ENCODE results near the gene GDPD4.

The GDPD4 gene

GRCh38 chr11:77270921-77271320, 30.6 kb downstream of the GDPD4 start:
- no peaks in the 10 kb centered on the region for H3K9me3 ChIP-seq (ENCODE audit: control insufficient read depth, low read length)
- H3K36me3 ChIP-seq (ENCODE audit: control insufficient read depth, insufficient read depth, low read length), result no peaks in the 10 kb centered on the region
- no peak overlapping the region for H3K27ac ChIP-seq (ENCODE audit: low read depth, low read length, severe bottlenecking)
- H3K4me1 ChIP-seq (ENCODE audit: control insufficient read depth, insufficient read depth, low read length, poor library complexity, severe bottlenecking), result no peaks in the 10 kb centered on the region
- no peak overlapping the region for H3K4me3 ChIP-seq (ENCODE audit: extremely low read depth, insufficient read depth, low read length, poor library complexity, severe bottlenecking)
- 78 to 93% methylated on average over 3 of the region's 3 CpGs for WGBS, 2 experiments (ENCODE audit: insufficient coverage in 2 of 2)

DNA sequence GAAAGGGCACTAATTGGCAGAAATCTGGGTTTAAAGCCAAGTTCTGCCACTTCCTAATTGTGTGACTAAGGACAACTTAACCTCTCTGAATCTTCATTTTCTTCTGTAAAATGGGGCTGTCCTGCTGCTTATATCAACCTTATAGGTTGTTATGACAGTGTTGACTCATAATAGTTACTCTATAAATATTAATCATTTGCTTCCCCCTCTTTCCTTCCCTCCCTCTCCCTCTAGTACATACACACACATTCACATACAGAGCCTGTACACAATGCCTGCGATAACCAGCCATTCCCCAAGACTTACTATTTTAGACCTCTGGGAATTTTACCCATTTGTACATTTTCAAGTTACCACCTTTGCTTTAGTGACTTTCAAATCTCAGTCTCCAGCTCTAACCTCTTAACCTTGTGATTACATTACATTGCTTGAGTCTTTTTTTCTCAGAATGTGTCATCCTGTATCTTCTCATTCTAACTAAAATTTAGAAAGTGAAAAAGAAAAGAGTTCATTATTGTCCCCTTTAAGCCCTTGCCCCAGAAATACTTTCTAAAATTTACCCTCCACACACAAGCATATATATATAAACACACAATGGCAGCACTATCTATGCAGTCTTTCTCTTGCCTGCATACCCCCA, 31.9 kb downstream of the GDPD4 start:
- H3K27ac ChIP-seq (ENCODE audit: low read depth, low read length, severe bottlenecking), result no peak overlapping the region

GRCh38 chr11:77267962-77268361, 33.5 kb downstream of the GDPD4 start:
- WGBS, 2 experiments (ENCODE audit: insufficient coverage in 2 of 2), result 89 to 100% methylated on average over 1 of the region's 2 CpGs
- Histone ChIP-seq H3K4me3 (ENCODE audit: extremely low read depth, insufficient read depth, low read length, poor library complexity, severe bottlenecking) (no peak overlapping the region), H3K9me3 (ENCODE audit: control insufficient read depth, low read length) (no peaks in the 10 kb centered on the region), H3K4me1 (ENCODE audit: control insufficient read depth, insufficient read depth, low read length, poor library complexity, severe bottlenecking) (no peaks in the 10 kb centered on the region), H3K27ac (ENCODE audit: low read depth, low read length, severe bottlenecking) (no peak overlapping the region), H3K36me3 (ENCODE audit: control insufficient read depth, insufficient read depth, low read length) (no peaks in the 10 kb centered on the region)

More for the DNA sequence above, 31.9 kb downstream of the GDPD4 start:
- Histone ChIP-seq H3K36me3 (ENCODE audit: control insufficient read depth, insufficient read depth, low read length) (no peaks in the 10 kb centered on the region), H3K4me1 (ENCODE audit: control insufficient read depth, insufficient read depth, low read length, poor library complexity, severe bottlenecking) (no peaks in the 10 kb centered on the region), H3K9me3 (ENCODE audit: control insufficient read depth, low read length) (no peaks in the 10 kb centered on the region), H3K4me3 (ENCODE audit: extremely low read depth, insufficient read depth, low read length, poor library complexity, severe bottlenecking) (no peak overlapping the region)
- 100% methylated on average over 1 of the region's 1 CpG for WGBS, 2 experiments (ENCODE audit: insufficient coverage in 2 of 2)

DNA sequence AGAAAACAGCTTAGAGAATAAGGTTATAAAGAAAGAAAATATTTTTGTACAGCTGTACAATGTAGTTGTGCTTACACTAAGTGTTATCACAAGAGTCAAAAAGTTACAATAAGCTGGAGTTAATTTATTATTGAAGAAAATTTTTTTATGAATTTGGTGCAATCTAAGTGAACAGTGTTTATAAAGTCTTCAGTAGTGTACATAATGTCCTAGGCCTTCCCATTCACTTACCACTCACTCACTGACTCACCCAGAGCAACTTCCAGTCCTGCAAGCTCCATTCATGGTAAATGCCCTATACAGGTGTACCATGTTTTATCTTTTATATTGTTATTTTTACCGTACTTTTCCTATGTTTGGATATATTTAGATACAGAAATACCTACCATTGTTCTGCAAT, 34.7 kb downstream of the GDPD4 start:
- Histone ChIP-seq H3K4me3 (ENCODE audit: extremely low read depth, insufficient read depth, low read length, poor library complexity, severe bottlenecking) (no peak overlapping the region), H3K27ac (ENCODE audit: low read depth, low read length, severe bottlenecking) (no peak overlapping the region), H3K9me3 (ENCODE audit: control insufficient read depth, low read length) (no peaks in the 10 kb centered on the region), H3K4me1 (ENCODE audit: control insufficient read depth, insufficient read depth, low read length, poor library complexity, severe bottlenecking) (no peaks in the 10 kb centered on the region), H3K36me3 (ENCODE audit: control insufficient read depth, insufficient read depth, low read length) (no peaks in the 10 kb centered on the region)
- WGBS, 2 experiments (ENCODE audit: insufficient coverage in 2 of 2), result no CpG with 5 or more reads among the region's 1 CpG

DNA sequence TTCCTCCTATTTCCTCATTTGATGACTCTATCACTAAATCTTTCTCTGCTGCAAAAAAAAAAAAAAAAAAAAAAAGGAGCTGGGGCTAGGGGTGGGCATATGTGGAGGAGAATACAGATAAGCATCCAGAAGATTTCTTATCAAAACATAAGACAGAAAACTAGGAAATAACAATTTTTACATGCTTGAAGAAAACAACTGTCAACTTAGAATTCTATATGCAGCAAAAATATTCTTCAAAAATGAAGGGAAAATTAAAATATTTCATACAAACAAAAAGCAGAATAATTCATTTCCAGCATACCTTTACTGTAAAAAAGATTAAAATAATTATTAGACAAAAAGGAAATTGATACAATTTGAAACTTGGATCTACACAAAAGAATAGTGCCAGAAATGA, 38.7 kb downstream of the GDPD4 start:
- H3K4me1 ChIP-seq (ENCODE audit: control insufficient read depth, insufficient read depth, low read length, poor library complexity, severe bottlenecking), result no peaks in the 10 kb centered on the region
- H3K36me3 ChIP-seq (ENCODE audit: control insufficient read depth, insufficient read depth, low read length), result no peaks in the 10 kb centered on the region

GRCh38 chr11:77259641-77260040, 41.8 kb downstream of the GDPD4 start:
- 80 to 82% methylated on average over 2 of the region's 2 CpGs for WGBS, 2 experiments (ENCODE audit: insufficient coverage in 2 of 2)
- no peaks in the 10 kb centered on the region for H3K36me3 ChIP-seq (ENCODE audit: control insufficient read depth, insufficient read depth, low read length)
- no peaks in the 10 kb centered on the region for H3K4me1 ChIP-seq (ENCODE audit: control insufficient read depth, insufficient read depth, low read length, poor library complexity, severe bottlenecking)

More for the DNA sequence above, 38.7 kb downstream of the GDPD4 start:
- no peaks in the 10 kb centered on the region for H3K9me3 ChIP-seq (ENCODE audit: control insufficient read depth, low read length)
- H3K4me3 ChIP-seq (ENCODE audit: extremely low read depth, insufficient read depth, low read length, poor library complexity, severe bottlenecking), result no peak overlapping the region
- H3K27ac ChIP-seq (ENCODE audit: low read depth, low read length, severe bottlenecking), result no peak overlapping the region

GRCh38 chr11:77253690-77254089, 47.8 kb downstream of the GDPD4 start:
- Histone ChIP-seq H3K4me3 (ENCODE audit: extremely low read depth, insufficient read depth, low read length, poor library complexity, severe bottlenecking) (no peak overlapping the region), H3K36me3 (ENCODE audit: control insufficient read depth, insufficient read depth, low read length) (no peaks in the 10 kb centered on the region), H3K4me1 (ENCODE audit: control insufficient read depth, insufficient read depth, low read length, poor library complexity, severe bottlenecking) (no peaks in the 10 kb centered on the region), H3K9me3 (ENCODE audit: control insufficient read depth, low read length) (no peaks in the 10 kb centered on the region), H3K27ac (ENCODE audit: low read depth, low read length, severe bottlenecking) (no peak overlapping the region)
- 86 to 100% methylated on average over 1 of the region's 1 CpG for WGBS, 2 experiments (ENCODE audit: insufficient coverage in 2 of 2)

More at GRCh38 chr11:77259641-77260040, 41.8 kb downstream of the GDPD4 start:
- no peak overlapping the region for H3K27ac ChIP-seq (ENCODE audit: low read depth, low read length, severe bottlenecking)
- H3K4me3 ChIP-seq (ENCODE audit: extremely low read depth, insufficient read depth, low read length, poor library complexity, severe bottlenecking), result no peak overlapping the region
- no peaks in the 10 kb centered on the region for H3K9me3 ChIP-seq (ENCODE audit: control insufficient read depth, low read length)

GRCh38 chr11:77252555-77253270, 48.8 kb downstream of the GDPD4 start:
- no peaks in the 10 kb centered on the region for H3K36me3 ChIP-seq (ENCODE audit: control insufficient read depth, insufficient read depth, low read length)
- 84 to 93% methylated on average over 3 of the region's 3 CpGs for WGBS, 2 experiments (ENCODE audit: insufficient coverage in 2 of 2)
- H3K4me3 ChIP-seq (ENCODE audit: extremely low read depth, insufficient read depth, low read length, poor library complexity, severe bottlenecking), result no peak overlapping the region
- no peak overlapping the region for H3K27ac ChIP-seq (ENCODE audit: low read depth, low read length, severe bottlenecking)
- no peaks in the 10 kb centered on the region for H3K9me3 ChIP-seq (ENCODE audit: control insufficient read depth, low read length)
- H3K4me1 ChIP-seq (ENCODE audit: control insufficient read depth, insufficient read depth, low read length, poor library complexity, severe bottlenecking), result no peaks in the 10 kb centered on the region

DNA sequence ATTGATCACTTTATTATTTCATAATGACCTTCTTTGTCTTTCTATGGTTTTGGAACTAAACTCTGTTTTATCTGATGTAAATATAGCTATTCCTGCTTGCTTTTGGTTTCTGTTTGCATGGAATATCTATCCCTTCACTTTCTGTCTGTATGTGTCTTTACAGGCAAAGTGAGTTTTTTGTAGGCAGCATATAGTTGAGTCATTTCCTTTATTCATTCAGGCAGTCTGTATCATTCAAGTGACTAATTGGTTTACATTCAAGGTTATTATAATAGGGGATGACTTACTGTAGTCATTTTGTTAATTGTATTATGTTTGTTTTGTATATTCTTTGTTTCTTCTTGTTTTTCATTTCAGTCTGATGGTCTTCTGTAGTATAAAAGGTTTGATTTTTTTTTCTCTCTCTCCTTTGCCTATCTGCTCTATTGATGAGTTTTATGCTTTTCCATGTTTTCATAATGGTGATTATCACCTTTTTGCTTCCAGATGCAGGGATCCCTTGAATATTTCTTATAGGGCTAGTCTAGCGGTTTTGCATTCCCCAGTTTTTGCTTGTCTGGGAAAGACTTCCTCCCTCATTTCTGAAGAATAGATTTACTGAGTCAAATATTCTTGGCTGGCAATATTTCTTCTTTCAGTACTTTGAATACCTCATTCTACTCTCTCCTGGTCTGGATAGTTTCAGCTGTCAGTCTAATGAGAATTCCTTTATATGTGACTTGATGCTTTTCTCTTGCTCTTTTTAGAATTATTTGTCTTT, 50.4 kb downstream of the GDPD4 start:
- no peak overlapping the region for H3K27ac ChIP-seq (ENCODE audit: low read depth, low read length, severe bottlenecking)
- H3K4me3 ChIP-seq (ENCODE audit: extremely low read depth, insufficient read depth, low read length, poor library complexity, severe bottlenecking), result no peak overlapping the region
- 86% methylated on average over 1 of the region's 1 CpG; no CpG with 5 or more reads in 1 of the 2 experiments for WGBS, 2 experiments (ENCODE audit: insufficient coverage in 2 of 2)
- no peaks in the 10 kb centered on the region for H3K9me3 ChIP-seq (ENCODE audit: control insufficient read depth, low read length)
- H3K4me1 ChIP-seq (ENCODE audit: control insufficient read depth, insufficient read depth, low read length, poor library complexity, severe bottlenecking), result no peaks in the 10 kb centered on the region
- H3K36me3 ChIP-seq (ENCODE audit: control insufficient read depth, insufficient read depth, low read length), result no peaks in the 10 kb centered on the region

DNA sequence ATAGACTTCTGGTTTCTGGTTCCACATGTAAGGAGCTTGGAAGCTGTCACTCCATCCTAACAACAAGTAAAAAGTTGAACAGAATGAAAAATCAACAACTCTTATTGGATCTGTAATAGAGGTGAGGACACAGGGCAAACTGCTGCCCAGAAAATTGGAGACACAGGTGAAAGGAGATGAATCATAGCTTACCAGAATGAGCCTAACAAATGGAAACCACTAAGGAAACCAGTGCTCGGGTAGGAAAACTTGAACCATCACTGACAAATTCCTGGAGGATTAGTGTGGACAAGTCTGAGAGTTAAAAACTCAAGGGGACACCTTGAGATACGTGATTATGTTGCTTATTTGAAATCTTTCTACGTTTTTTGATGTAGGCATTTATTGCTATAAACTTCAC, 52.1 kb downstream of the GDPD4 start:
- WGBS, 2 experiments (ENCODE audit: insufficient coverage in 2 of 2), result 83 to 100% methylated on average over 1 to 2 of the region's 3 CpGs

More for the DNA sequence above, 52.1 kb downstream of the GDPD4 start:
- Histone ChIP-seq H3K27ac (ENCODE audit: low read depth, low read length, severe bottlenecking) (no peak overlapping the region), H3K36me3 (ENCODE audit: control insufficient read depth, insufficient read depth, low read length) (no peaks in the 10 kb centered on the region), H3K9me3 (ENCODE audit: control insufficient read depth, low read length) (no peaks in the 10 kb centered on the region), H3K4me1 (ENCODE audit: control insufficient read depth, insufficient read depth, low read length, poor library complexity, severe bottlenecking) (no peaks in the 10 kb centered on the region), H3K4me3 (ENCODE audit: extremely low read depth, insufficient read depth, low read length, poor library complexity, severe bottlenecking) (no peak overlapping the region)

Data from mesodermal cell (in vitro differentiated cells).